NCI-H2107 (cell line): ENCODE data around the gene HYLS1.

ENCODE experiments used
- DNase-seq: peaks from one replicate; lab custom pipeline; 2025; lab: John Stamatoyannopoulos, UW

HYLS1 gene

GRCh38 chr11:125949271-125950177, 62.1 kb downstream of the HYLS1 start:
- DNase-seq = no peak

DNA sequence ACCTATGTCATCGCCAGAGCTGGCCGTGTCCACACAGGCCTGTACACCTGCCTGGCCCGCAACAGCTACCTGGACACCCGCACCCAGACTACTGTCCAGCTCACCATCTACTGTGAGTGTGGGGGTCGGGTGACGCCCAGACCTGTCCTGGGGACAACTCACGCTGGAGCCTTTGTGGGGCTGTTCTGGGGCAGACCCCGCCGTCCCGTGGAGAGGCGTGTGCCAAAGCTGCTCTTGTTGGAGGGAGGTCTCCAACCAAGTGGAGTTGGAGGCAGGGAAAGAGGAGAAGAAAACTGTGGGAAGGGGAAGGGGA, 62.7 kb downstream of the HYLS1 start:
- no peak for DNase-seq
